ENCODE measurements around the gene TP53INP2.

DNA sequence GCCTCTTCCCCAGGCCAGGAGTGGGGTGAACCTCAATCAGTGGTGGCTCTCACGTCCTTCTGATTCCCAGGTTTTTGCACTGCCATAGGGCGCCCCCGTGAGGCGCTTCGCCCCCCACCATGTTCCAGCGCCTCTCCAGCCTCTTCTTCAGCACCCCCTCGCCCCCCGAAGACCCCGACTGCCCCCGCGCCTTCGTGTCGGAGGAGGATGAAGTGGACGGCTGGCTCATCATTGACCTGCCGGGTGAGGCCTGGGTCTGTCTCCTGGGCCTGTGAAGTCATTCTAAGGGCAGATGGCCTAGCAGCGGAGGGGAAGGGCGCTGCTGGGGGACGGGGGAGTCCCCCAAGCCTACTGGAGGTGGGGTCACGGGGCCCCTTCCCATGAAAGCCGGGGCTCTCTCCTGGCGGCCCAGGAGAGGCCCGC, 4.5 kb downstream of the TP53INP2 start:
- TF ChIP-seq, protein P1, sequence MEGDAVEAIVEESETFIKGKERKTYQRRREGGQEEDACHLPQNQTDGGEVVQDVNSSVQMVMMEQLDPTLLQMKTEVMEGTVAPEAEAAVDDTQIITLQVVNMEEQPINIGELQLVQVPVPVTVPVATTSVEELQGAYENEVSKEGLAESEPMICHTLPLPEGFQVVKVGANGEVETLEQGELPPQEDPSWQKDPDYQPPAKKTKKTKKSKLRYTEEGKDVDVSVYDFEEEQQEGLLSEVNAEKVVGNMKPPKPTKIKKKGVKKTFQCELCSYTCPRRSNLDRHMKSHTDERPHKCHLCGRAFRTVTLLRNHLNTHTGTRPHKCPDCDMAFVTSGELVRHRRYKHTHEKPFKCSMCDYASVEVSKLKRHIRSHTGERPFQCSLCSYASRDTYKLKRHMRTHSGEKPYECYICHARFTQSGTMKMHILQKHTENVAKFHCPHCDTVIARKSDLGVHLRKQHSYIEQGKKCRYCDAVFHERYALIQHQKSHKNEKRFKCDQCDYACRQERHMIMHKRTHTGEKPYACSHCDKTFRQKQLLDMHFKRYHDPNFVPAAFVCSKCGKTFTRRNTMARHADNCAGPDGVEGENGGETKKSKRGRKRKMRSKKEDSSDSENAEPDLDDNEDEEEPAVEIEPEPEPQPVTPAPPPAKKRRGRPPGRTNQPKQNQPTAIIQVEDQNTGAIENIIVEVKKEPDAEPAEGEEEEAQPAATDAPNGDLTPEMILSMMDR (tag by site-specific recombination; IDR thresholded peaks at IDR 0.05) = peak; percentile 55
- no peak for TF ChIP-seq ZNF501 (tag by site-specific recombination; IDR thresholded peaks at IDR 0.05)
- TF ChIP-seq ZBTB17 (tag by site-specific recombination; IDR thresholded peaks at IDR 0.05) = no peak
- TF ChIP-seq YY1 (tag by site-specific recombination; IDR thresholded peaks at IDR 0.05) = peak; percentile 1; the same call in 1 of the 2 replicates
- TF ChIP-seq ZNF211 (tag by site-specific recombination; IDR thresholded peaks at IDR 0.05; ENCODE audit: low read depth) = no peak
- no peak for TF ChIP-seq ZBTB7A (tag by site-specific recombination; IDR thresholded peaks at IDR 0.05; ENCODE audit: low read depth)
- TF ChIP-seq ZNF350 (tag by site-specific recombination; IDR thresholded peaks at IDR 0.05) = no peak
- TF ChIP-seq, protein P2, sequence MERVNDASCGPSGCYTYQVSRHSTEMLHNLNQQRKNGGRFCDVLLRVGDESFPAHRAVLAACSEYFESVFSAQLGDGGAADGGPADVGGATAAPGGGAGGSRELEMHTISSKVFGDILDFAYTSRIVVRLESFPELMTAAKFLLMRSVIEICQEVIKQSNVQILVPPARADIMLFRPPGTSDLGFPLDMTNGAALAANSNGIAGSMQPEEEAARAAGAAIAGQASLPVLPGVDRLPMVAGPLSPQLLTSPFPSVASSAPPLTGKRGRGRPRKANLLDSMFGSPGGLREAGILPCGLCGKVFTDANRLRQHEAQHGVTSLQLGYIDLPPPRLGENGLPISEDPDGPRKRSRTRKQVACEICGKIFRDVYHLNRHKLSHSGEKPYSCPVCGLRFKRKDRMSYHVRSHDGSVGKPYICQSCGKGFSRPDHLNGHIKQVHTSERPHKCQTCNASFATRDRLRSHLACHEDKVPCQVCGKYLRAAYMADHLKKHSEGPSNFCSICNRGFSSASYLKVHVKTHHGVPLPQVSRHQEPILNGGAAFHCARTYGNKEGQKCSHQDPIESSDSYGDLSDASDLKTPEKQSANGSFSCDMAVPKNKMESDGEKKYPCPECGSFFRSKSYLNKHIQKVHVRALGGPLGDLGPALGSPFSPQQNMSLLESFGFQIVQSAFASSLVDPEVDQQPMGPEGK (tag by site-specific recombination; IDR thresholded peaks at IDR 0.05) = no peak
- TF ChIP-seq GLI4 (tag by site-specific recombination; IDR thresholded peaks at IDR 0.05) = no peak
- no peak for TF ChIP-seq ZNF140 (tag by site-specific recombination; IDR thresholded peaks at IDR 0.05)
- TF ChIP-seq ZEB2 (tag by site-specific recombination; IDR thresholded peaks at IDR 0.05) = no peak

All from HEK293 (cell line).